Brain microvascular endothelial cell (primary cell): Measurements from ENCODE around the gene KLHL35.

ENCODE experiments used
- DNase-seq: peaks from one replicate; pipeline ENCODE4 v3.0.0-alpha.2; 2020
- H3K27ac ChIP-seq: fragments of 250-450 bp; sonication (Bioruptor Pico); 2 replicates; pipeline ENCODE4 v1.5.1; 2020; ENCODE audit warnings: mild to moderate bottlenecking, moderate library complexity
- H3K27me3 ChIP-seq: fragments of 250-450 bp; sonication (Bioruptor Pico); replicated peaks from 2 replicates; pipeline ENCODE4 v1.5.1; 2020; ENCODE audit warnings: mild to moderate bottlenecking
- H3K36me3 ChIP-seq: fragments of 250-450 bp; sonication (Bioruptor Pico); replicated peaks from 2 replicates; pipeline ENCODE4 v1.5.1; 2020; ENCODE audit warnings: mild to moderate bottlenecking
- H3K4me3 ChIP-seq: 2 replicates; pipeline ENCODE4 v1.5.1; 2011; ENCODE audit warnings: low read depth, mild to moderate bottlenecking, control low read depth, low read length, moderate library complexity
- in situ Hi-C: cut with HindIII; loops from 2 replicates; pipeline ENCODE4 v1.10.0; 2017; ENCODE audit warnings: low sequenced_read_pairs, low pct_ligation_motif_present
- TF ChIP-seq, protein P1 (sequence below): IDR thresholded peaks from 2 replicates; pipeline ENCODE4 v1.5.1; 2011; ENCODE audit warnings: low read depth, mild to moderate bottlenecking, moderate library complexity, low read length, control low read depth, inconsistent platforms; ENCODE audit errors: missing control alignments

Gene KLHL35

DNA sequence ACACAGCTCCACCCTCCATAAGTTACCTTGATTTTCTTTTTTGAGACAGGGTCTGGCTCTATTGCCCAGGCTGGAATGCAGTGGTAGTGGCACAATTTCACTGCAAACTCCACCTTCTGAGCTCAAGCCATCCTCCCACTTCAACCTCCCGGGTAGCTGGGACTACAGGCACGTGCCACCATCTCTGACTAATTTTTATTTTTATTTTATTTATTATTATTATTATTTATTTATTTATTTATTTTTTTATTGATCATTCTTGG is 24.1 kb downstream of the KLHL35 start:
- DNase-seq = no peak
- TF ChIP-seq, protein P1, sequence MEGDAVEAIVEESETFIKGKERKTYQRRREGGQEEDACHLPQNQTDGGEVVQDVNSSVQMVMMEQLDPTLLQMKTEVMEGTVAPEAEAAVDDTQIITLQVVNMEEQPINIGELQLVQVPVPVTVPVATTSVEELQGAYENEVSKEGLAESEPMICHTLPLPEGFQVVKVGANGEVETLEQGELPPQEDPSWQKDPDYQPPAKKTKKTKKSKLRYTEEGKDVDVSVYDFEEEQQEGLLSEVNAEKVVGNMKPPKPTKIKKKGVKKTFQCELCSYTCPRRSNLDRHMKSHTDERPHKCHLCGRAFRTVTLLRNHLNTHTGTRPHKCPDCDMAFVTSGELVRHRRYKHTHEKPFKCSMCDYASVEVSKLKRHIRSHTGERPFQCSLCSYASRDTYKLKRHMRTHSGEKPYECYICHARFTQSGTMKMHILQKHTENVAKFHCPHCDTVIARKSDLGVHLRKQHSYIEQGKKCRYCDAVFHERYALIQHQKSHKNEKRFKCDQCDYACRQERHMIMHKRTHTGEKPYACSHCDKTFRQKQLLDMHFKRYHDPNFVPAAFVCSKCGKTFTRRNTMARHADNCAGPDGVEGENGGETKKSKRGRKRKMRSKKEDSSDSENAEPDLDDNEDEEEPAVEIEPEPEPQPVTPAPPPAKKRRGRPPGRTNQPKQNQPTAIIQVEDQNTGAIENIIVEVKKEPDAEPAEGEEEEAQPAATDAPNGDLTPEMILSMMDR = no peak
- Histone ChIP-seq H3K36me3 (peaks cover 66% of the 10 kb centered on the region), H3K27ac (no peak overlapping the region), H3K4me3 (no peak overlapping the region), H3K27me3 (no peaks in the 10 kb centered on the region)
- in situ Hi-C loops = no loop called here

DNA sequence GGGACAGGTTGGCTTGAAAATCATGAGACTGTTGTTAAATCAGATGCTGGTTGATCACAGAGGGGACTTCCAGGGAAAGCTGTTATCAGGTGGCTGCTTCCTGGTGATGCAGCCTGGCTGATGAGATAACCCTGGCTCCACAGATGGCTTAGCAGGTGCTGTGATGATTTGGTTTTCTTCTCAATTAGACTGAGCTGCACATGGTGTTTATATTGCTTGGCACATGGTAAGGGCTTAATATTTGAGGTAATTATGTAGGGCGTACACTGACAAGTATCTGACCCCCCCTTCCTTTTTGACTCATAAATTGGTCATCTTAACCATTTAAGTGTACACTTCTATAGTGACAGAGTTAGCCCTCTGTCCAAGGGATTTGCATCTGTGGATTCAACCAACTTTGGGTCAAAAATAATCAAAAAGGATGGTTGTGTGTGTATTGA is 26.6 kb downstream of the KLHL35 start:
- peaks cover 73% of the 10 kb centered on the region for H3K36me3 ChIP-seq
- peak overlapping the region; percentile 29 for H3K27ac ChIP-seq
- H3K4me3 ChIP-seq = no peak overlapping the region
- H3K27me3 ChIP-seq = no peaks in the 10 kb centered on the region
- TF ChIP-seq, protein P1 = no peak
- in situ Hi-C loops = no loop called here
- DNase-seq = no peak

DNA sequence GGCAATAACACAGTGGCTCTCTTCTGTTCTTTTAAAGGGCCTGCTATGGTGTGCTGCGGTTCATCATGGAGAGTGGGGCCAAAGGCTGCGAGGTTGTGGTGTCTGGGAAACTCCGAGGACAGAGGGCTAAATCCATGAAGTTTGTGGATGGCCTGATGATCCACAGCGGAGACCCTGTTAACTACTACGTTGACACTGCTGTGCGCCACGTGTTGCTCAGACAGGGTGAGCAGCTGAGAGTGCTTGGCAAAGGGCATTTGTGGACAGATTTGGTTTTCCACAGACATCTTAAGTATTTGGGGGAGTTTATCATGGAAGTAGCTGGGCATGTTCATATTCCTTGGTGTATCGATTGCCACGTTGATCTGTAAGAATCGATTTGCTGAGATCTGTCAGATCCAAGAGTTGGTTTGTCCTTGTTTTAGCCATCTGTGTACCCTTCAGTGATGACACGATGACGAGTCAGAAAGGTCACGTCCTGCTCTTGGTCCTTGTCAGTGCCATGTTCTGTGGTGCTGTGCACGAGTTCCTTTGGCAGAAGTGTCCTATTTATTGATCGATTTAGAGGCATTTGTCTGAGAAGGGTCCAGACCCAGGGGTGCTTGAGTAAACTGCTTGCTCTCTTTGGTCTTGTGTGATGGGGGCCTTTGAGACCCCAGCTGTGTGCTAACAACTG is 28.9 kb downstream of the KLHL35 start:
- no peak overlapping the region for H3K4me3 ChIP-seq
- H3K36me3 ChIP-seq = peaks cover 84% of the 10 kb centered on the region
- no peaks in the 10 kb centered on the region for H3K27me3 ChIP-seq
- no peak for DNase-seq
- TF ChIP-seq, protein P1 = no peak
- H3K27ac ChIP-seq = no peak overlapping the region
- in situ Hi-C loops = no loop called here

DNA sequence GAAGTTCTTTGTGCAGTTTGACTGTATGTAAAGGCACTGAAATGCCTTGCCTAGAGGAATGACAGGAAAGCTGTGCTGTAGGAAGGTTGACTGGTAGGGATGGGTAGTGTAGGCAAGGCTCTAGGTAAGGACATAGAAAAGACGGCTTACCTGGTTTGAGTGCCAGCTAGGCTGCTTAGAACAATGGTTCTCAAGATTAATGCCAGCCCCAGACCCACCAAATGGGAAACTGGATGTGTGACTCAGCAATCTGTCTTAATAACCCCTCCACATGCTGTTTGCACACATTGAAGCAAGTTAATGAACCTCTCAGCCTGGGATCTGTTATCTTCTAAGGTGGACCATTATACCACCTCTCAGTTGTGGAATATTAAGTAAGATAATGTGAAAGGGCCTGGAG is 30.0 kb downstream of the KLHL35 start:
- no peak overlapping the region for H3K4me3 ChIP-seq
- H3K27me3 ChIP-seq = no peaks in the 10 kb centered on the region
- no peak overlapping the region for H3K27ac ChIP-seq
- in situ Hi-C loops = no loop called here
- no peak for DNase-seq
- H3K36me3 ChIP-seq = peaks cover 76% of the 10 kb centered on the region
- TF ChIP-seq, protein P1 = no peak

DNA sequence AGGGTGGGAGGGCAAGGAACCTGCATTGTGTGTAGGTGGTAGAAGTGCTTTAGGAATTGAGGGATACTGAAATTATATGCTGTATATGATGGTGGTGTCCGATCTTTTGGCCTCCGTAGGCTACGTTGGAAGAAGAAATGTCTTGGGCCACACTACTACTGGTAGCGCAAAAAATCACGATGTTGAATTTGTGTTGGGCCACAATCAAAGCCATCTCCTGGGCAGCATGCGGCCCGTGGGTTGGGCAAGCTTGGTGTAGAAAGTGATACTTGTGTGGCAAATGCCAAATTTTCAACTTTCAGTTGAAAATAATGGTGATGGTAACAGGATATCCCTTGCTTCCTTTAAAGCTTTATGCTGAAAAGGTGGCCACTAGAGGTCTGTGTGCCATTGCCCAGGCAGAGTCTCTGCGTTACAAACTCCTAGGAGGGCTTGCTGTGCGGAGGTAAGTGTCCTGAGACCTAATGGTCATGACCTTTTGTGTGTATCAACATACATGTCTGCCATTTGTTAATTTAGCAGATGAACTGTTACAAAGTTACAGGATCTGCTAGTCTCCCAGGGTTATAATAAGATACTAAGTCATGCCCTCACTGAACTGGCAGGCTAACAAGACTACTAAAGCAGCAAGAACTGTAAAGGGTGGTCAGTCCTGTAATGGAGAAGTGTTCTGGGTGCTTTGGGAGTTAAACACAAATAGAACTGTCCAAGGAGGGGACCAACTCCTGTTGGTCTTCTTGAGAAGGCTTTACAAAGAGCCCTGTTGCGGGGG is 30.8 kb downstream of the KLHL35 start:
- Histone ChIP-seq H3K27me3 (no peaks in the 10 kb centered on the region), H3K27ac (no peak overlapping the region), H3K4me3 (peak overlapping the region; percentile 99), H3K36me3 (peaks cover 69% of the 10 kb centered on the region)
- TF ChIP-seq, protein P1 = peak; percentile 19
- in situ Hi-C loops = no loop called here
- DNase-seq = no peak
